Ishikawa (cell line): ENCODE measurements around the gene TMC5.

ENCODE experiments used
- CEBPB ChIP-seq: IDR thresholded peaks from 2 replicates; pipeline ENCODE4 v1.6.1; 2012
- CREB1 ChIP-seq: IDR thresholded peaks from 2 replicates; pipeline ENCODE4 v1.6.1; 2012; ENCODE audit warnings: low read depth
- EGR1 ChIP-seq: IDR thresholded peaks from 2 replicates; pipeline ENCODE4 v1.6.1; 2012
- EP300 ChIP-seq: IDR thresholded peaks from 2 replicates; pipeline ENCODE4 v1.6.1; 2012; ENCODE audit warnings: borderline replicate concordance
- FOXM1 ChIP-seq: IDR thresholded peaks from 2 replicates; pipeline ENCODE4 v1.6.1; 2012; ENCODE audit warnings: low read depth, borderline replicate concordance
- MAX ChIP-seq: IDR thresholded peaks from 2 replicates; pipeline ENCODE4 v1.6.1; 2012
- NFIC ChIP-seq: IDR thresholded peaks from 2 replicates; pipeline ENCODE4 v1.6.1; 2012
- RAD21 ChIP-seq: IDR thresholded peaks from 2 replicates; pipeline ENCODE4 v1.6.1; 2012; ENCODE audit warnings: low read depth
- TAF1 ChIP-seq: IDR thresholded peaks from 2 replicates; pipeline ENCODE4 v1.6.1; 2012; ENCODE audit warnings: low read depth, mild to moderate bottlenecking
- TCF12 ChIP-seq: IDR thresholded peaks from 2 replicates; pipeline ENCODE4 v1.6.1; 2012; ENCODE audit warnings: low read depth
- TEAD4 ChIP-seq: IDR thresholded peaks from 2 replicates; pipeline ENCODE4 v1.6.1; 2012
- USF1 ChIP-seq: IDR thresholded peaks from 2 replicates; pipeline ENCODE4 v1.6.1; 2012
- YY1 ChIP-seq: IDR thresholded peaks from 2 replicates; pipeline ENCODE4 v1.6.1; 2012; ENCODE audit warnings: low read depth
- ZBTB7A ChIP-seq: IDR thresholded peaks from 2 replicates; pipeline ENCODE4 v1.6.1; 2012; ENCODE audit warnings: low read depth
- TF ChIP-seq, protein P1 (sequence below): IDR thresholded peaks from 2 replicates; pipeline ENCODE4 v1.6.1; 2012; ENCODE audit warnings: low read depth, mild to moderate bottlenecking

The TMC5 gene

DNA sequence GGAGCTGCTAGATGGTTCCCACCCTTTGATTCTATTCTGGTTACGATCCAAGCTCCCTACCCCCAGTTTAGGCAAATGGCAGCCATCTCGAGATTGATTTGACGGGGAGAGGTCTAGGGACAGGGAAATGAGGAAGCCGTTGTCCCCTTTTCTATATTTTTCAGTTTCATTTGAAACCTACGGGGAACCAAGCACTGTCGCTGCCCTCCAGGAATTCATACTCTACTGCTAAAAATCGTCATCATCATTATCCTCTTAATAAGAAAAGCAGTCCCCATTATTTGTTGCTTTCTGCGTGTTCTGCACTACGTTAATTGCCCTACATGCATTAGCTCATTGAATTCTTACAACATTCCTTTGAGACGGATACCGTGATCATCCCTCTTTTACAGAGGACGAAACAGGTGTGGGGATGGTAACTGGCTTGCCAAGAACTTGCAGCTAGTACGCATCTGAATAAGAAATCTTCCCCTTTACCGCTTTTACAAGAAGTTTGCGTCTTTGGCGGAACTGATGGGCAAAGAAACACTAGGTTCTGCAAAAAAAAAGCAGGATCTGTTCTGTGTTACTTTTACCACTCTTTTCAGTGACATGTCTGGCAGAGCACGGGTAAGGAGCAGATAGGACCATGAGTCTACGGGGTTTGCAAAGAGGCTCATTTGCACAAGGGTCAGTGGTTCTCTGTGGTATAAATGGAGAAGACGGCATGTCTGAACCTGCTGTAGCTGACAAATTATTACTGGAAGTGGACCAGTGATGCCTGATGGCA lies 107.1 kb downstream of the TMC5 start:
- TF ChIP-seq YY1 (0 out of 2 replicates have a peak, but pooled peaks have one; percentile 31), CEBPB (no peak), TCF12 (no peak), RAD21 (no peak)

- TF ChIP-seq TCF12 (no peak), USF1 (no peak), TEAD4 (no peak)
Observed at GRCh38 chr16:19525385-19525723, 107.7 kb downstream of the TMC5 start.

DNA sequence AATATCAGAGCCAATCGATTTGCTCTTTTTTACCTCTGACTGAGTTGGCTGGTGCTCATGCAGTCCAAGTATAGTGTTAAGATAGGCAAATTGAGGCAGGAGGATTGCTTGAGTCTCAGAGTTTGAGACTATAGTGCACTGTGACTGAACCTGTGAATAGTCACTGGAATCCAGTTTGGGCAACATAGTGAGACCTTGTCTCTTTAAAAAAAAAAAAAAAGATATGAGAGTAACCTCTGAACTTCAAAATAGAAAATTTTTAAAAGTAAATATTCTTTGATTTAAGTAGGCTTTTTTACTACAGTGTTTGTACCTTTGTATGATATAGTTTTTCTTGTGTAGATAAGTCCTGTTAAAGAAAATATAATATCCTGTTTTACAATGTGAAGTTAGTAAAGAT lies 109.5 kb downstream of the TMC5 start:
- TF ChIP-seq NFIC = no peak
- TF ChIP-seq, protein P1, sequence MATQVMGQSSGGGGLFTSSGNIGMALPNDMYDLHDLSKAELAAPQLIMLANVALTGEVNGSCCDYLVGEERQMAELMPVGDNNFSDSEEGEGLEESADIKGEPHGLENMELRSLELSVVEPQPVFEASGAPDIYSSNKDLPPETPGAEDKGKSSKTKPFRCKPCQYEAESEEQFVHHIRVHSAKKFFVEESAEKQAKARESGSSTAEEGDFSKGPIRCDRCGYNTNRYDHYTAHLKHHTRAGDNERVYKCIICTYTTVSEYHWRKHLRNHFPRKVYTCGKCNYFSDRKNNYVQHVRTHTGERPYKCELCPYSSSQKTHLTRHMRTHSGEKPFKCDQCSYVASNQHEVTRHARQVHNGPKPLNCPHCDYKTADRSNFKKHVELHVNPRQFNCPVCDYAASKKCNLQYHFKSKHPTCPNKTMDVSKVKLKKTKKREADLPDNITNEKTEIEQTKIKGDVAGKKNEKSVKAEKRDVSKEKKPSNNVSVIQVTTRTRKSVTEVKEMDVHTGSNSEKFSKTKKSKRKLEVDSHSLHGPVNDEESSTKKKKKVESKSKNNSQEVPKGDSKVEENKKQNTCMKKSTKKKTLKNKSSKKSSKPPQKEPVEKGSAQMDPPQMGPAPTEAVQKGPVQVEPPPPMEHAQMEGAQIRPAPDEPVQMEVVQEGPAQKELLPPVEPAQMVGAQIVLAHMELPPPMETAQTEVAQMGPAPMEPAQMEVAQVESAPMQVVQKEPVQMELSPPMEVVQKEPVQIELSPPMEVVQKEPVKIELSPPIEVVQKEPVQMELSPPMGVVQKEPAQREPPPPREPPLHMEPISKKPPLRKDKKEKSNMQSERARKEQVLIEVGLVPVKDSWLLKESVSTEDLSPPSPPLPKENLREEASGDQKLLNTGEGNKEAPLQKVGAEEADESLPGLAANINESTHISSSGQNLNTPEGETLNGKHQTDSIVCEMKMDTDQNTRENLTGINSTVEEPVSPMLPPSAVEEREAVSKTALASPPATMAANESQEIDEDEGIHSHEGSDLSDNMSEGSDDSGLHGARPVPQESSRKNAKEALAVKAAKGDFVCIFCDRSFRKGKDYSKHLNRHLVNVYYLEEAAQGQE = no peak

- no peak for TF ChIP-seq CEBPB
- no peak for TF ChIP-seq EGR1
- no peak for TF ChIP-seq TEAD4
- TF ChIP-seq USF1 = no peak
- TF ChIP-seq RAD21 = no peak
- TF ChIP-seq NFIC = no peak
- TF ChIP-seq FOXM1 = no peak
- no peak for TF ChIP-seq CREB1
- TF ChIP-seq MAX = no peak
- TF ChIP-seq, protein P1 = no peak
- TF ChIP-seq EP300 = no peak
- no peak for TF ChIP-seq YY1
- no peak for TF ChIP-seq ZBTB7A
- TF ChIP-seq TCF12 = no peak
Observed at GRCh38 chr16:19528666-19529065, 111.0 kb downstream of the TMC5 start.

DNA sequence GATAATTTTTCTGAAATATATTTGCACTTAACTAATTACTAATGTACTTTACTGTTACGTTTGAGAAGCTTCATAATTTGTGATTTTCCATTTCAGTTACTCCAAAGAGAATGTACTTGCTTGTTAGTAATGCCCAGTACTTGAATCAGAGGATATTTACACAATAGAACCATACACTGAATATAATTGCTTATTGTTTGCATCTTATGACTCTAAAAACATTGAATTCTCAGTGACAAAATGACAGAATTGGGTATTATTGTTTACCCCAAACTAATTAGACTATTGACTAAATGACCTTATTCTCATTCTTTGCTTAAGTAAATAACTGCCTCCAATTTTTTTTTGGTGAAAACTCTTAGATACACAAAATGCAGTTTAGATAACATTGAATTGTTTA lies 114.9 kb downstream of the TMC5 start:
- TF ChIP-seq RAD21 (no peak), YY1 (no peak), TCF12 (no peak), CREB1 (no peak), EP300 (no peak)

GRCh38 chr16:19540241-19540970 lies 122.7 kb downstream of the TMC5 start:
- TF ChIP-seq USF1 (no peak), TAF1 (no peak), ZBTB7A (no peak), NFIC (no peak), FOXM1 (no peak), CREB1 (no peak), TEAD4 (no peak), RAD21 (no peak), TCF12 (no peak), CEBPB (no peak), EGR1 (no peak), YY1 (no peak), EP300 (no peak), MAX (no peak)
- TF ChIP-seq, protein P1 = no peak
